ENCODE data around the gene SERHL2.
"Not testable (repeated sequence)": the region's sequence is repeated elsewhere in the genome, so short reads cannot be mapped to it uniquely, and the experiment has no call there.

The SERHL2 gene

DNA sequence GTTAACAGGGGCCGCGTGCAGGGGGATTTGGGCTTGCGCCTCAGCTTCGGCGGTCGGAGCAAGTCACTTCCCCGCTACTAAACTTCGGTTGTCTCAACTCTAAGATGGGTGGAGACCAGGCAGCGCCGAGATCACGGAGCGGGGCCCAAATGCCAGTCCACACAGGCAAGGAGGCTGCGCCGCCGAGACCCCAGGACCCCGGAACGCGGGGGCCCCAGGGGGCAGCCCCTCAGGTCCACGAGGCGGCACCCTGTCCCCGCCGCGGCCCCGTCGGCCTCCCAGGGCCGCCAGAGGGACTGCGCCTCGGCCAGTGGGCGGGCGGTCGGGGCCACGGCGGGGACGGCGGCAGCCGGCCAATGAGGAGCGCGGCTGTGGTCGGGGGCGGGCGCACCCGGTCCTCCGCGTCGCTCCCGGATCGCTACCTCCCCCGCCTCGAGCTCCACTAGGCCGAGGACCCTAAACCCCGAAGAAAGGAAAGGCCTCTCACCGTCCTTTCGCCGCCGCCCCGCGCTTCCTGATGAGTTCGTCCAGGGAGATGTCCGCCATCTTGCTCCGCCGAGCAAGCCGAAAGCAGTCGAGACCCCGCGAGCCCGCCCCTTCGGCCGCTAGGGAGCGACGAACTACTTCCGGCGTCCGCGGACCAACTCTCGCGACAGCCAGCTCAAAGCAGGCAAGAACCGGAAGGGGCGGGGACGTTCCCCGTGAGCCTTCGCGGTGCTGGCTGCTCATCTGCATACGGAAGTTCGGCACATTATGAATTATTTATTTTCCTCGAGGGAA, 60.7 kb downstream of the SERHL2 start, which contains the start of gene POLDIP3:
POLDIP3 (minus strand) TSS at position 572 of the 780 bp plus-strand sequence; CDS start at position 546, 26 bp downstream.
- peak within 1 kb of the TSS; percentile 91 for H3K4me3 ChIP-seq (ENCODE audit: severe bottlenecking)
- TF ChIP-seq, protein P1, sequence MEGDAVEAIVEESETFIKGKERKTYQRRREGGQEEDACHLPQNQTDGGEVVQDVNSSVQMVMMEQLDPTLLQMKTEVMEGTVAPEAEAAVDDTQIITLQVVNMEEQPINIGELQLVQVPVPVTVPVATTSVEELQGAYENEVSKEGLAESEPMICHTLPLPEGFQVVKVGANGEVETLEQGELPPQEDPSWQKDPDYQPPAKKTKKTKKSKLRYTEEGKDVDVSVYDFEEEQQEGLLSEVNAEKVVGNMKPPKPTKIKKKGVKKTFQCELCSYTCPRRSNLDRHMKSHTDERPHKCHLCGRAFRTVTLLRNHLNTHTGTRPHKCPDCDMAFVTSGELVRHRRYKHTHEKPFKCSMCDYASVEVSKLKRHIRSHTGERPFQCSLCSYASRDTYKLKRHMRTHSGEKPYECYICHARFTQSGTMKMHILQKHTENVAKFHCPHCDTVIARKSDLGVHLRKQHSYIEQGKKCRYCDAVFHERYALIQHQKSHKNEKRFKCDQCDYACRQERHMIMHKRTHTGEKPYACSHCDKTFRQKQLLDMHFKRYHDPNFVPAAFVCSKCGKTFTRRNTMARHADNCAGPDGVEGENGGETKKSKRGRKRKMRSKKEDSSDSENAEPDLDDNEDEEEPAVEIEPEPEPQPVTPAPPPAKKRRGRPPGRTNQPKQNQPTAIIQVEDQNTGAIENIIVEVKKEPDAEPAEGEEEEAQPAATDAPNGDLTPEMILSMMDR (IDR thresholded peaks at IDR 0.05; ENCODE audit: poor library complexity, severe bottlenecking), result peak; percentile 31
- H3K4me1 ChIP-seq (ENCODE audit: insufficient read depth, poor library complexity, severe bottlenecking), result peaks cover 17% of the 10 kb centered on the region
- ATAC-seq (ENCODE audit: low read depth) (peak; percentile 73), DNase-seq (ENCODE audit: low spot score) (peak; percentile 98)
- peaks cover 36% of the 10 kb centered on the region for H3K36me3 ChIP-seq (ENCODE audit: low read depth)
- no peaks in the 10 kb centered on the region for H3K27me3 ChIP-seq (ENCODE audit: insufficient read depth, poor library complexity, severe bottlenecking)
- H3K9me3 ChIP-seq (ENCODE audit: severe bottlenecking), result no peaks in the 10 kb centered on the region
- H3K27ac ChIP-seq (ENCODE audit: poor library complexity, severe bottlenecking), result peak within 1 kb of the TSS; percentile 82

DNA sequence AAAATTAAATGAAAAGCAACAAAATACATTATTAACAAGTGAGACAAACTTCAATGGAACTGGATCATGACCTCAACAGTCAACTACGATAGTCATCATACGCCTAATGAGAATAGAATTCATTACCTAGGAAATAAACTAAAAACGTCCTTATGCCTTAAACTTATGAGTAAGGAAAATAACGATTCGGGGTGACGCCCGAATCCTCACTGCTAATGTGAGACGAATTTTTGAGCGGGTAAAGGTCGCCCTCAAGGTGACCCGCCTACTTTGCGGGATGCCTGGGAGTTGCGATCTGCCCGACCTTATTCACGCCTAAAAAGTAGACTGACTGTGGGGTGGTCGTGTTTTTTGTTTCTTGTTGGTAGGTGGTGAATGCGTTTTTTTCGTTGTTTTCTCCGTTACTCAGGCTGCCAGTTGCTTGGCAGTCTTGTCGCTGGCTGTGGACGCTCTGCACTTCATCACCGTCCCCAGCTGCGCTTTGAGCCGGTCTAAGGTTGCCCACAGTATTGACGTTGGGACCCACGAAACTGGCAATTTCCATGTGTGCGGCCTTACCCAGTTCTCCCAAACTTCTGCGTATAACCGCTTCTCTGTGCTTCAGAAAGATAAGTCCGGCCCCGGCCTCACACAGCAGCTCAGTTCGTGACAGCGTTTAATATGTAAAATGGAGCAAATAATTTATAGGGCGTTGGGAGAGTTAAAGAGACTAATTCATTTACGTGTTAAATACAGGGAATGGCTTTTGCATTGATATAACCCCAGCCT, 61.5 kb downstream of the SERHL2 start:
- TF ChIP-seq, protein P1 (IDR thresholded peaks at IDR 0.05; ENCODE audit: poor library complexity, severe bottlenecking), result peak; percentile 10
- Histone ChIP-seq H3K36me3 (ENCODE audit: low read depth) (peaks cover 36% of the 10 kb centered on the region), H3K4me3 (ENCODE audit: severe bottlenecking) (peak overlapping the region; percentile 91), H3K27ac (ENCODE audit: poor library complexity, severe bottlenecking) (peak overlapping the region; percentile 82), H3K9me3 (ENCODE audit: severe bottlenecking) (no peaks in the 10 kb centered on the region), H3K4me1 (ENCODE audit: insufficient read depth, poor library complexity, severe bottlenecking) (peaks cover 14% of the 10 kb centered on the region), H3K27me3 (ENCODE audit: insufficient read depth, poor library complexity, severe bottlenecking) (no peaks in the 10 kb centered on the region)
- ATAC-seq (ENCODE audit: low read depth), result peak; percentile 76
- peak; percentile 92 for DNase-seq (ENCODE audit: low spot score)

DNA sequence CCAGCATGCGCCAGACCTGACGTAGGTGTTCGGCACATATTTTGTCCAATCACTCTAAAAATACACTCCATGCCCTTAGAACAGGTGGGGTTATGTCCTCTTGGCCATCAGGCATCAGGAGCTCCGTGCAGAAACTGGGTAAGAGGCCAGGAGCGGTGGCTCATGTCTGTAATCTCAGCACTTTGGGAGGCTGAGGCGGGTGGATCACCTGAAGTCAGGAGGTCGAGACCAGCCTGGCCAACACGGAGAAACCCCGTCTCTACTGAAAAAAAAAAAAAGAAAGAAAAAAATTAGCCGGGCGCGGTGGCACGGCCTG, 62.1 kb downstream of the SERHL2 start:
- ATAC-seq (ENCODE audit: low read depth); H3K9me3 ChIP-seq (ENCODE audit: severe bottlenecking); DNase-seq (ENCODE audit: low spot score); H3K27me3 ChIP-seq (ENCODE audit: insufficient read depth, poor library complexity, severe bottlenecking): not testable (repeated sequence)
- H3K4me3 ChIP-seq (ENCODE audit: severe bottlenecking), result peak overlapping the region; percentile 91
- H3K27ac ChIP-seq (ENCODE audit: poor library complexity, severe bottlenecking), result peak overlapping the region; percentile 82
- H3K4me1 ChIP-seq (ENCODE audit: insufficient read depth, poor library complexity, severe bottlenecking), result peaks cover 16% of the 10 kb centered on the region
- peaks cover 31% of the 10 kb centered on the region for H3K36me3 ChIP-seq (ENCODE audit: low read depth)

DNA sequence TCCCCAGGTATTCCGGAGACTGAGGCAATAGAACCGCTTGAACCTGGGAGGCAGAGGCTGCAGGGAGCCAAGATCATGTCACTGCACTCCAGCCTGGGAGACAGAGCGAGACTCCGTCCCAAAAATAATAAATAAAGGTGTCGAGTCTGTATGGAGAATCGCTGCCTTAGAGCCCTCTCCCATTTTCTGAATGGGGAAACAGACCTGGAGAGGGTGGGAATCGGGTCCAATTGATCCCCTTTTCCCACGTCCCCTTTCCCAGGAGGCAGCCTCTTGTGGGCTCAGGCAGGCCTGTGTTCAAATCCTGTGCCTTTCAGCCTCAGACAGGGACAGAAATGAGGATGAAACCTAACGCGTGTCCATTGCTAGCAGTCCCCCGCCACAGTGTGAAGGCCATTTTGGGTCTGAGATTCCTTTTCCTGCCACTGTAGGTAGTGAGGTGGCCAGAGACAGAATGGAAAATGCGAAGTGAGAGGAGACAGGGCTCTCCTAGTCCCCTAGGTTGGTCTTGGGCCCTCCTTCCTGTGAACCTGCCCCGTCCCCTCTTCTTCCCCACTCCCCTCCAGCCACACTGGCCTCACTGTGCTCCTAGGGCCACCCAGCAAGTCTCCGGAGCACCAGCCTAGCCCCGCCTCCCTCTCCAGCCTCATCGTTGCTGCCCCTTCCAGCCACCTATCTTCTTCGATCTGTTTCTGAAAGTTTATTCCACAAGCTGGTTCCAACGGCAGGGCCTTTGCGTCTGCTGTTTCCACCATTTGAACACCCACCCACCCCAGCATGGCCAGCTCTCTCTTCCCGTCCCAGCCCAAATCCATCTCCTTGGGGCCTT, 63.6 kb downstream of the SERHL2 start:
- peaks cover 15% of the 10 kb centered on the region for H3K36me3 ChIP-seq (ENCODE audit: low read depth)
- ATAC-seq (ENCODE audit: low read depth) (no peak), DNase-seq (ENCODE audit: low spot score) (no peak)
- H3K27ac ChIP-seq (ENCODE audit: poor library complexity, severe bottlenecking), result no peak overlapping the region
- no peaks in the 10 kb centered on the region for H3K27me3 ChIP-seq (ENCODE audit: insufficient read depth, poor library complexity, severe bottlenecking)
- no peak overlapping the region for H3K4me3 ChIP-seq (ENCODE audit: severe bottlenecking)
- peaks cover 27% of the 10 kb centered on the region for H3K4me1 ChIP-seq (ENCODE audit: insufficient read depth, poor library complexity, severe bottlenecking)
- H3K9me3 ChIP-seq (ENCODE audit: severe bottlenecking), result no peaks in the 10 kb centered on the region
- TF ChIP-seq, protein P1 (IDR thresholded peaks at IDR 0.05; ENCODE audit: poor library complexity, severe bottlenecking), result no peak
